ENCODE data around the gene RGS3.

DNA sequence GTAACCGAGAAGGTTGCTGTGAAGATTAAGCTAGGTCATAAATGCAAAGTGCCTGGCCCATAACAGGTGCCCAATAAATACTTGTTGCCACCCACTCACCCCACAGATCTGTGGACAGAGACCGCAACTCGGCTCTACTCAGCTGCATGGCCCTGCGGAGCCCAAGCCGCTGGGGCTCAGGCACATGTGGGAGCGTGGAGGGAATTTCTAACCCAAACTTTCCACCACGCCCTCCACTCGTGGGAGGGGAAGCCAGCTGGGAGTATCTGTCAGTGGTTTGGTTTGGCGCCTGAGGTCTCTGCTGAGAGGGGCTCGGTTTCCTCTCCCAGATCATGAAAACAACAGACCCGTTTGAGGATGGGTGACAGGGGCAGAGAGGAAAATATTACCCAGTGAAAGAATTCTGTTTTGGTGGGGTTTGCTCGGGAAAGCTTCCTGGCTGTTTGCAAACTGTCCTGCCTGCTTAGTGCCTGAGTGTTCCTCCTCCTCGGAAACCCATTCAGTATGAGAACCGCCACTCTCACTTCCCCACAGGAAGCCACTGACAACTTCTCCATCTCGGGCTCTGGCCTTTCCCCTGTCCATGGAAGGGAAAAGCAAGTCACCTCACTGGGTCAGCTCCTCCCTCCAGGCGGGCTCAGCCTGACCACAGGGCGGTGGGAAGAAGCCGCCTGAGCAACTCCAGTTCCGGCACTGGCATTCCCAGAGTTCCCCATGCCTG is 60.1 kb downstream of the RGS3 start:
- TF ChIP-seq, protein P1, sequence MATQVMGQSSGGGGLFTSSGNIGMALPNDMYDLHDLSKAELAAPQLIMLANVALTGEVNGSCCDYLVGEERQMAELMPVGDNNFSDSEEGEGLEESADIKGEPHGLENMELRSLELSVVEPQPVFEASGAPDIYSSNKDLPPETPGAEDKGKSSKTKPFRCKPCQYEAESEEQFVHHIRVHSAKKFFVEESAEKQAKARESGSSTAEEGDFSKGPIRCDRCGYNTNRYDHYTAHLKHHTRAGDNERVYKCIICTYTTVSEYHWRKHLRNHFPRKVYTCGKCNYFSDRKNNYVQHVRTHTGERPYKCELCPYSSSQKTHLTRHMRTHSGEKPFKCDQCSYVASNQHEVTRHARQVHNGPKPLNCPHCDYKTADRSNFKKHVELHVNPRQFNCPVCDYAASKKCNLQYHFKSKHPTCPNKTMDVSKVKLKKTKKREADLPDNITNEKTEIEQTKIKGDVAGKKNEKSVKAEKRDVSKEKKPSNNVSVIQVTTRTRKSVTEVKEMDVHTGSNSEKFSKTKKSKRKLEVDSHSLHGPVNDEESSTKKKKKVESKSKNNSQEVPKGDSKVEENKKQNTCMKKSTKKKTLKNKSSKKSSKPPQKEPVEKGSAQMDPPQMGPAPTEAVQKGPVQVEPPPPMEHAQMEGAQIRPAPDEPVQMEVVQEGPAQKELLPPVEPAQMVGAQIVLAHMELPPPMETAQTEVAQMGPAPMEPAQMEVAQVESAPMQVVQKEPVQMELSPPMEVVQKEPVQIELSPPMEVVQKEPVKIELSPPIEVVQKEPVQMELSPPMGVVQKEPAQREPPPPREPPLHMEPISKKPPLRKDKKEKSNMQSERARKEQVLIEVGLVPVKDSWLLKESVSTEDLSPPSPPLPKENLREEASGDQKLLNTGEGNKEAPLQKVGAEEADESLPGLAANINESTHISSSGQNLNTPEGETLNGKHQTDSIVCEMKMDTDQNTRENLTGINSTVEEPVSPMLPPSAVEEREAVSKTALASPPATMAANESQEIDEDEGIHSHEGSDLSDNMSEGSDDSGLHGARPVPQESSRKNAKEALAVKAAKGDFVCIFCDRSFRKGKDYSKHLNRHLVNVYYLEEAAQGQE (IDR thresholded peaks at IDR 0.05; ENCODE audit: low read depth): no peak
- TF ChIP-seq EP300 (IDR thresholded peaks at IDR 0.05; ENCODE audit: borderline replicate concordance): no peak
- no peak for TF ChIP-seq CEBPB (IDR thresholded peaks at IDR 0.05)
- TF ChIP-seq FOXM1 (IDR thresholded peaks at IDR 0.05; ENCODE audit: borderline replicate concordance, low read depth): no peak
- TF ChIP-seq, protein P2, sequence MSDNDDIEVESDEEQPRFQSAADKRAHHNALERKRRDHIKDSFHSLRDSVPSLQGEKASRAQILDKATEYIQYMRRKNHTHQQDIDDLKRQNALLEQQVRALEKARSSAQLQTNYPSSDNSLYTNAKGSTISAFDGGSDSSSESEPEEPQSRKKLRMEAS (IDR thresholded peaks at IDR 0.05): no peak
- TF ChIP-seq EGR1 (IDR thresholded peaks at IDR 0.05): no peak
- no peak for TF ChIP-seq TAF1 (IDR thresholded peaks at IDR 0.05; ENCODE audit: low read depth)
- TF ChIP-seq, protein P3, sequence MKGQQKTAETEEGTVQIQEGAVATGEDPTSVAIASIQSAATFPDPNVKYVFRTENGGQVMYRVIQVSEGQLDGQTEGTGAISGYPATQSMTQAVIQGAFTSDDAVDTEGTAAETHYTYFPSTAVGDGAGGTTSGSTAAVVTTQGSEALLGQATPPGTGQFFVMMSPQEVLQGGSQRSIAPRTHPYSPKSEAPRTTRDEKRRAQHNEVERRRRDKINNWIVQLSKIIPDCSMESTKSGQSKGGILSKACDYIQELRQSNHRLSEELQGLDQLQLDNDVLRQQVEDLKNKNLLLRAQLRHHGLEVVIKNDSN (IDR thresholded peaks at IDR 0.05): no peak
- TF ChIP-seq RAD21 (IDR thresholded peaks at IDR 0.05; ENCODE audit: low read depth): no peak
- no peak for TF ChIP-seq YY1 (IDR thresholded peaks at IDR 0.05; ENCODE audit: low read depth)
- TF ChIP-seq NFIC (IDR thresholded peaks at IDR 0.05): no peak

Data from Ishikawa (cell line).